HG03175 (cell line): ENCODE results near the gene SLC35F1.
"Not testable (repeated sequence)": the region's sequence is repeated elsewhere in the genome, so short reads cannot be mapped to it uniquely, and the experiment has no call there.

Experiments used
- ATAC-seq: cut with Tn5 transposase; IDR thresholded peaks from one replicate; pipeline ENCODE4 v1.9.1; 2021; ENCODE audit warnings: mild to moderate bottlenecking, moderate library complexity; ENCODE audit not compliant: unreplicated experiment

Gene SLC35F1

GRCh38 chr6:117906958-117907600, at the start of gene SLC35F1:
TSS of gene SLC35F1 (plus strand) at chr6:117907264.
- peak; percentile 59 for ATAC-seq

- not testable (repeated sequence) for ATAC-seq
Measured at GRCh38 chr6:117858601-117859000, 48.5 kb upstream of the SLC35F1 start.

GRCh38 chr6:117861545-117861944, 45.5 kb upstream of the SLC35F1 start:
- no peak for ATAC-seq

- ATAC-seq: no peak
Measured at GRCh38 chr6:117866561-117866960, 40.5 kb upstream of the SLC35F1 start.

GRCh38 chr6:117870486-117871242, 36.4 kb upstream of the SLC35F1 start:
- ATAC-seq: peak; percentile 78

GRCh38 chr6:117880824-117881223, 26.2 kb upstream of the SLC35F1 start:
- ATAC-seq: no peak

- no peak for ATAC-seq
Measured at GRCh38 chr6:117890172-117890571, 16.9 kb upstream of the SLC35F1 start.

- ATAC-seq: peak; percentile 36
Measured at GRCh38 chr6:117906507-117906957, 532 bp upstream of the SLC35F1 start.

GRCh38 chr6:117907601-117908245, 659 bp downstream of the SLC35F1 start:
- peak; percentile 17 for ATAC-seq

GRCh38 chr6:117908246-117909068, 1.4 kb downstream of the SLC35F1 start:
- no peak for ATAC-seq

GRCh38 chr6:117909638-117910037, 2.6 kb downstream of the SLC35F1 start:
- no peak for ATAC-seq

- ATAC-seq: no peak
Measured at GRCh38 chr6:117910549-117910948, 3.5 kb downstream of the SLC35F1 start.

GRCh38 chr6:117911150-117911549, 4.1 kb downstream of the SLC35F1 start:
- ATAC-seq: no peak

GRCh38 chr6:117911660-117912059, 4.6 kb downstream of the SLC35F1 start:
- ATAC-seq: no peak

GRCh38 chr6:117915846-117916245, 8.8 kb downstream of the SLC35F1 start:
- no peak for ATAC-seq

- no peak for ATAC-seq
Measured at GRCh38 chr6:117916483-117916882, 9.4 kb downstream of the SLC35F1 start.

- no peak for ATAC-seq
Measured at GRCh38 chr6:117917176-117917575, 10.1 kb downstream of the SLC35F1 start.

GRCh38 chr6:117918454-117918853, 11.4 kb downstream of the SLC35F1 start:
- no peak for ATAC-seq

GRCh38 chr6:117919275-117919674, 12.2 kb downstream of the SLC35F1 start:
- ATAC-seq: no peak

- ATAC-seq: no peak
Measured at GRCh38 chr6:117919775-117920729, 13.0 kb downstream of the SLC35F1 start.
